HG03378 (cell line): ENCODE results near the gene RNF224.

Experiments
- ATAC-seq: cut with Tn5 transposase; IDR thresholded peaks from one replicate; pipeline ENCODE4 v1.9.1; 2021; ENCODE audit warnings: mild to moderate bottlenecking, moderate library complexity; ENCODE audit not compliant: unreplicated experiment

RNF224 gene

DNA sequence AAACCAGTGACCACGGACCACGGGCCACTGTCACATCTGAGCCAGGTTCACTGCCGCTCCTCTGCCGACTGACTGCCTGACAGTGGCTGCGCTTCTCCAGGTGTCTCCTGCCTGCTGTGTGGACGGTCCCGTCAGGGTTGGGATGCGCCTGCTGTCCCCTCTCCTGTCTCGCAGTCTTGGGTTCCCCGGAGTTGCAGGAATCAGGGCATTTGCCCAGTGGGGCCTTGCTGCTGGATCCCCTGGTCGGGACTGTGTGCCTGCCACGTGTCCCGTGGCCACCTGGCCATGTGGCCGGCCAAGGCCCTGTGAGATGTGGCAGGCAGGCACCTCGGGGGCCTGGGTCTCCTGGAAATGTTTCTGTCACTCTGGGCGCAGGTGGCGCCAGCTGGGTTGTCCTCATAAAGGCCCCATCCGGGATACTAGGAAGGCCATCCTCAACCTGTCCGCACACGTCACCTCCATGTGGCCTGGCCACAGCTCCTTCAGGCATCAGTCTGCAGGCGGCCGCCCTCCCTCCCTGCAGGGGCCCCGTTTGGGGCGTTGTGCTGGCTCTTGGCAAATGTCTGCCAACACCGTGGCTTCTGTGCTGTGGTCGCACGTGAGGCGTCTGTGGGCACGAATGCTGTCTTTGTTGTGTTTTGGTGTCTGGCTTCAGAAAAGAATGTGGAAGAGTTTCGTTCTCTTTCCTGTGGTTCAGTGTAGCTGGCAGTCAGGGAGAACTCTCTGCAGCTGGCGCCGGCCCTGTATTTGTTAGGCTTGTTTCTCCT is 43.8 kb downstream of the RNF224 start:
- ATAC-seq: no peak

DNA sequence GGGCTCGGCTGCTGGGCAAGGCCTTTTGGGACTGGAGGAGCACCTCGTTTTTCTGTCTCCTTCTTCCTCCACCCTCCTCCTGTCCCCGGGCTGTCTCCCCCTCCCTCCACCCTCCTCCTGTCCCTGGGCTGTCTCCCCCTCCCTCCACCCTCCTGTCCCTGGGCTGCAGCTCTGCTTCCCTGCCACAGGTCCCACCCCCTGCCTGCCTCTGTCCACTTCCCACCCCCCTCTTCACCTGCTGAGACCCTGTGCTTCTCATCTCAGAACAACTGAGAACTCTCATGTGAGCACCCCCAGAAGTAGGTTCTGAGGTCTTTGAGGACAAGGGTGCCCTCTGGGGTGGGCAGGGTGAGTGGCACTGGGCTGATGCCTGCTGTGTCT is 44.4 kb downstream of the RNF224 start:
- ATAC-seq: no peak

DNA sequence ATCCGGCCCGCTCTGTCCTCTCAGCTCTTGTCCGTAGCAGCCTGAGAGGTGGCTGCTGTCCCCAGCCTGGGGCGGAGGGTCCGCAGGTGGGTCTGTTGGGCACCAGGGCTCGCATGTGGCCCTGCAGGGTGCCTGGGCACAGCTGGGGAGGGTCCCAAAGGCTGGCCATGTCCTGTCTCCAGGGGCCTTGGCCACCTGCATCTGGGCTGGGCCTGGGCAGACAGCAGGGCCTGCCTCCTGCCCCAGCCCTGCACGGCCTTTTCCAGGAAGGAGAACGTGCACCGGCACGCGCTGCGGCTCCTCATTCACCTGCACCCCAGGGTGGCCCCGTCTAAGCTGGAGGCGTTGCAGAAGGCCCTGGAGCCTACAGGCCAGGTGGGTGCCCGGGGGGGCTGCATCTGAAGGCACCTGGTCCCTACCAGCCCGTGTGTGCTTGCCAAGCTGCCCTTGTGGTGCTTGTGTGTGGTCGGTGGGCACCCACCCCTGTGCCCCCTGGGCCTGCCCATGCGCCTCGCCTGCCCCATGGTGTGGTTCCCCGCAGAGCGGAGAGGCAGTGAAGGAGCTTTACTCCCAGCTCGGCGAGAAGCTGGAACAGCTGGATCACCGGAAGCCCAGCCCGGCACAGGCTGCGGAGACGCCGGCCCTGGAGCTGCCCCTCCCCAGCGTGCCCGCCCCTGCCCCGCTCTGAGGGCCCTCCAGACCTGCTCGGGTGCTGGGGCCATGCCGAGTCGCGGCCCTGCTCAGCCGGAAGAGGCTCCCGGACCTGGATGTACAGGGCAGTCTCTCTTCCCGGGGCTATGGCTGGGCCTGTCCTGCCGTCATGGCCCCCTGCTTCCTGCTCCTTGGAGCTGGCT is 45.2 kb downstream of the RNF224 start:
- ATAC-seq: no peak

DNA sequence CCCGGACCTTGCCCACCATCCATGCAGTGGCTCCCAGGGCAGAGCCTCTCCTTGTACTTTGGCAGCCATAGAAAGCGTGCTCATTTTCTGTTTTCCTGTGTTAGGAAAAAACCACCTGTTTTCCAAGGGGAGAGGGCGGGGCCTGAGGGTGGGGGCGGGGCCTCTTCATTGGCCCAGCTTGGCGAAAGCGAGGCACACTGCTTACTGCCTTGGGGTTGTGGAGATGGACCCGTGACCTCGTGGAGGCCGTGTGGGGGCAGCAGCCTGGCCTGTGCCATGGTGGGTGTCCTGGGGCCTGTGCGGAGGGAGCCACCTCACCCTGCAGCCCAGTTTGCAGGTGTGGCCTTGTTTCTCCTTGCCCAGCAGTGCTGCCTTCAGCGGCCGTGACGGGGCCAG is 45.8 kb downstream of the RNF224 start:
- ATAC-seq: no peak

DNA sequence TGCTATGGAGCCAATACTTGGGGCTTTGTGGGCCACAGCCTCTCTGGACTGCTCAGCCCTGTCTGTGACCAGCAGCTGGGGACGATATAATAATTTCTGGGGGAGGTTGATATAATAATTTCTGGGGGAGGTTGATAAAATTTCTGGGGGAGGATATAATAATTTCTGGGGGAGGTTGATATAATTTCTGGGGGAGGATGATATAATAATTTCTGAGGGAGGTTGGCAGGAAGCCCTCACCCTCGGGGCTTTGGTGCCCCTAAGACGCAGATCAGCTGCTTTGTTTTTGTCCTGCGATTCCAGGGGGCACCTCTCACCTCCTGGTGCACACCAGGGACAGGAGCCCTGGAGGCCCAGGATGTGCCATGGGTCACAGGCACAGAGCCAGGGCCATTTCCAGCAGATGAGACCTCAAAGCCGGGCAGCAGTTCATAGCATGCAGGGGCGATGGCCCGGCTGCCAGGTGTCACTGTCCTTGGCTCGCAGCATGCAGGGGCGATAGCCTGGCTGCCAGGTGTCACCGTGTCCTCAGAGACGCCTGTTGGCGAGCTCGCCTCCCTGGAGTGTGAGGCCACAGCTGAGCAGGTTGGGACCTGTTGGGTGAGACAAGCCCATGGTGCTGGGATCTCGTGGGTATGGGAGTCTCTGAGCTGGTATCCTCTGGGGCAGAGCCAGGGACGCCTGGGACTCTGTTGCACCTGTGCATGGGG is 46.5 kb downstream of the RNF224 start:
- no peak for ATAC-seq

DNA sequence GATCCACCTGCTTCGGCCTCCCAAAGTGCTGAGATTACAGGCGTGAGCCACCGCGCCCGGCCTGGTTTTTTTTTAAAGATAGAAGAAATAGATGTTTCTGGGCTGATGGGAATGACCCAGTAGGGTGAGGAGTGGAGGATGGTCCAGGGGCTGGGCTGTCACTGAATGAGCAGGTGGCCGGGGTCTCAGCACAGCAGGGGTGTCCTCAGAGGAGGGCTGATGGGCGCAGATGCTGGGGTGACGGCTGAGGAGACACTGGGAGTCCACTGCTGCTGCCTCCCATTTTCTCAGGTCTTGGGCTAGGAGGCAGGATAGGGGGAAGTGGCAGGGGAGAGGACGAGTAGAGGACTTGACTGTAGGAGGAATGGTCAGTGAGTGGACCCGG is 47.9 kb downstream of the RNF224 start:
- ATAC-seq: no peak

DNA sequence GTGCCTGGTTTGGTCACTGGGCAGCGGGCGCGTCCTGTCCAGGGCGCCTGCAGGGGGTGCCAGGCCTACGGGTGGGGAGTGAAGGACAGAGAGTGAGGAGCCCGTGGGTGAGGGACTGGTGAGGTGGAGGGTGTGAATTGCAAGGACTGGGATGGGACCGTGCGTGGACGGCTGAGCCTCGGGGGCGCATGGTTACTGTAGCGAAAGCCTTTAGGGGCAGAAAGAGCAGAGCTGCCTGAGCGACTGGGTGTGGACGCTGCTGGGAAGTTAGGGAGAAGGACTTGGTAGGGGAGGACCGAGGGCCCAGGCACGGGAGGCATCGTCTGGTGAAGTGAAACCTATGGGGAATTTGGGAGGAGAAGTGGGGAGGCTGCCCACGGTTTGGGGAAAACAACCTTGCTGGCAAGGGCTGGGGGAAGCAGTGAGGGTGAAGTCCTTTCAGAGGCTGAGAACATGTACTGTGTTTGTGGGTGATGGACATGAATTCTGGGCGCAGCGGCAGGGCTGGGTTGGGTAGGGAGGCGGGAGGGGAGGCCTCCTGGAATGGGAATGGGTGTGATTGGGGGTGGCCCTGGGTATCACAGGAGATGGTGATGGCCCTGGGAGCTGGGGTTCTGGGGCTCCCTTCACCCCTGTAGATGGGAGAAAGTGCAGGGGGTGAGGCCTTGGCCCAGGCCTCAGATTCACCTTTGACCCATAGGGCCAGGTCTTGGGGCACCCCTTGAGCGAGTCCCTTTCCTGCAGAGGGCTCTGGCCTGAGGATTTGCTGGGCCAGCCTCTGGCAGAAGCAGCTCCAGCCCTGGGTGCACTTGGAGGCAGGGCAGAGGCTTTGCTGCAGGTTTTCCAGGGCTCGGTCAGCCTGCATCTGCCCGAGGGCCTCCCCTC is 48.5 kb downstream of the RNF224 start:
- no peak for ATAC-seq

DNA sequence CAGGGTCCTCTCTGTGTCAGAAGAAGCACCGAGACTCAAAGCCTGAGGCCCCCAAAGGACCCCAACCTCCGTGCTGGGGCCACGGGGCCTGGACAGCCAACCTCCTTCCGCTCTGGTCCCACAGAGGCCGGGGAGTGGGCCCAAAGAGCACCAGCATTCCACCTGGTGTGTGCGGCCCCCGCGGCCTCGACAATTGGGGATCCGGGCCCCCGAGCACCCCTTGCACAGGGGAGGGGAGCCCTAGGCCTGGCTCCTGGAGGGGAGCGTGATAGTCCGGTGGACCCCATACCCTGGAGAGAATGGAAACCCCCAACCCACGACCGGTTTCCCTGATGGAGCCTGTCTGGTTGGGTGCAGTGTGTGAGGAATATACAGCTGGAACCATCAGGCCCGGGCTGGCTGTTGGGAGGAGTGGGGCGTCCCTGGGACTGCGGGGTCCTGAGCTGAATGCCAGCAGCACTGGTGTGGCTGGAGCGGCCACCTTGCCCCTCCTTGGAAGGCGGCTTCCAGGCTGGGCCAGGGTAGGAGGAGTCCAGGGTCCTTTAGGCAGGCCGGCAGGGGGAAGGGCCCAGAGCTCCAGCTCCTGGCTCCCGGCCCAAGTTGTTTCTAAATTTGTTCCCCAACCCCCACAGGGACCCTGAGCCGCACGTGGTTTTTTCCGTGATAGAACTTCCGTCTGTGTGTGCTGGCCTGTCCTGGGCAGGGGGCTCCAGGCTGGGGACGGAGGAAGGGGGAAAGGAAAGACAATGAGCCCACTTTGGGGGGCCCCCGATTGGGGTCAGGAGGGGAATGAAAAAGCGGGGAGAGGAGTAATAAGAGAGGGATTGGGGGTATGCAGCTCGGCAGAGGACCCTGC is 49.4 kb downstream of the RNF224 start:
- ATAC-seq: no peak

DNA sequence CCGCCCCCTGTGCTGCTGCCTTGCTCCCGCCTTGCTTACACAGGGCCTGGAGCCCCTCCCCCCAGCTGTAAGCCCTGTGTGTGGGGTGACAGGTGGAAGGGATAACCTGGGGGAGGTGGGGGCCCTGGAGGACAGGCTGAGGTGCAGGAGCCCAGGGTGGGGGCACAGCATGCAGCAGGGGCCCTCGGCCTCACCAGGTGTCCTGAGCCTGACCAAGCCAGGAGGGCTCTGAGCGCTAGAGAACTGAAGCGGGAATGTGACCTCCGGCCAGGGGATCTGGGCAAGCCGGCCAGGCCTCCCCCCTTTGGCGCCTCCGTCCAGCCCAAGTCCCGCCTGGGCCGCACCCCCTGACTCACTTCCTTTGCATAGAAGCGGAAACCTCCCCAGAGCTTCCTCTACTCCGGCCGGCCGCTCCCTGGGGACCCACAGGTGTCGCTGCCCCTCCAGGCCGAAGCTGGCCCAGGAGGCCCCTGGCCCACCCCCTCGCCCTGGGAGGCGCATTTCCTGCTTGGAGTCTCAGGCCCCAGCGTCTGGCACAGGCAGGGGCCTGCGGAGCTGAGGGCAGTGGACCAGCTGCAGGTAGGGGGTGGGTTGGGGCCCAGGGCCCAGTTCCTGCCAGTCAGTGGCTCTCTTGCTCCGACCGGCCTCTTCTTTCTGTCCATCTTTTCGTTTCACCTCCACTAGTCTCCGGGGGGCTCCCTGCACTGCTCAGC is 50.2 kb downstream of the RNF224 start, which contains the start of gene TOR4A:
Gene TOR4A, plus strand, starts transcription at position 398 of the 713 bp plus-strand sequence. CDS start 964 bp downstream, outside the sequence.
- peak; percentile 59 for ATAC-seq

DNA sequence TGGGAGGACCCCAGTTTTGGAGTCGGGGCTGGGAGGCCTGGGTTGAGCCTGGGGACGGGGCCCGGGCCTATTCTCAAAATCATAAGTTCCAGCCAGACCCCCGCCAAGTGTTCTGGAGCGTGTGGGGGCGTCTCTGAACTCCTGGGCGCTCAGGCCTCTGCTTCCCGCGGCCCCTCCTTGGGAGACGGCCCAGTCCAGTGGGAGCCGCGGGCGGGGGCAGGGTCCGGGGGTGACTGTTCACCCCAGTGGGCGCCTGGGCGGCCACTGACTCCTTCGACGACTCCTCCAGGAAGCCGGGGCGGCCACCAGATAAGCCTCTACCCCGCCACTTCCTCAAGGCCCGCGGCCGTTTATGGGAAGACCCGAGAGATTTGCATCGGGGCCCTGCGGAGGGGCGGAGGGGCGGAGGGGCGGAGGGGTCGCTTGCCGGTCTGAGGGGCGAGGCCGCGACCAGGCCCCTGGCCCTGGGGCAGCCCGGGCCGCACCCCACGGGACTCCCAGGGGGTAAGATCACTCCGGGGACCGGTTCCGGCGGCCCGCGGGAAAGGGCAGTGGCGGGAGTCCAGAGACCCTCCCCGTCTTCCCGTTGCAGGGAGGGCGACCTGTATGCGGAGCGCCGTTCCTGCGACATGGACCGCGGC is 50.9 kb downstream of the RNF224 start:
- no peak for ATAC-seq
